Stomach smooth muscle (tissue), 2 donors: ENCODE data around the gene FRMD1.

Experiments
- H3K27ac ChIP-seq: one replicate; pipeline ENCODE4 v1.7.0; 2013; ENCODE audit warnings: mild to moderate bottlenecking, low read length, inconsistent platforms
- H3K27me3 ChIP-seq, 2 donors: one replicate each; pipeline ENCODE4 v1.7.0; 2013; ENCODE audit warnings: low read length in 2 of 2; ENCODE audit not compliant: insufficient read depth in 2 of 2, control insufficient read depth in 1 of 2
- H3K36me3 ChIP-seq, 2 donors: one replicate each; pipeline ENCODE4 v1.7.0; 2013; ENCODE audit warnings: low read length in 2 of 2; ENCODE audit not compliant: control insufficient read depth in 2 of 2, insufficient read depth in 2 of 2
- H3K4me1 ChIP-seq: one replicate; pipeline ENCODE4 v1.7.0; 2013; ENCODE audit warnings: low read length; ENCODE audit not compliant: control insufficient read depth, insufficient read depth
- H3K4me3 ChIP-seq, 2 donors: one replicate each; pipeline ENCODE4 v1.7.0; 2013; ENCODE audit warnings: low read length in 2 of 2
- H3K9ac ChIP-seq, 2 donors: one replicate each; pipeline ENCODE4 v1.7.0; 2013; ENCODE audit warnings: low read length in 2 of 2, mild to moderate bottlenecking in 1 of 2
- H3K9me3 ChIP-seq, 2 donors: one replicate each; pipeline ENCODE4 v1.7.0; 2013; ENCODE audit warnings: low read length in 2 of 2; ENCODE audit not compliant: control insufficient read depth in 2 of 2
- donor health status: healthy.
- donor health status: Pancreatic carcinoma.

FRMD1 gene

DNA sequence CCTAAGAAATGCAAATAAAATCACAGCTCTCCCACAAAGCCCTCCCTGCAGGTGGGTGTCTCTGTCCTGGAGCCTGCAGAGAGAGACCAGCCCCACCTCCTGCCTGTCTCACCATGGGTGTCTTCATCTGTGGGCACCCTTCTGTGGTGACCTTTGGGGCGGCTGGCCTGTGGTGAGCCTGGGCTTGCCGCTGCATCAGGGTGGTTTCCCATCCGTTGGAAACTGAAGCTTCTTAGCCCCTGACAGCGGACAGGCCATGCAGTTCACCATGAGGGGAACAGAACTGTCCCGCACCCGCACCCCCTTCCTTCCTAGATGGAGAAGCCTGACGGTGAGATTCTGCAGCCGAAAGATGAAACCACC is 42.3 kb upstream of the FRMD1 start:
- Histone ChIP-seq H3K36me3 (no peaks in the 10 kb centered on the region), H3K27ac (no peak overlapping the region), H3K4me1 (no peaks in the 10 kb centered on the region), H3K9me3 (no peaks in the 10 kb centered on the region), H3K4me3 (no peak overlapping the region), H3K9ac (no peak overlapping the region), H3K27me3 (peaks cover 0 to 3% of the 10 kb centered on the region in 2 donors)

- H3K9ac ChIP-seq, result no peak overlapping the region
- no peaks in the 10 kb centered on the region for H3K4me1 ChIP-seq
- no peak overlapping the region for H3K27ac ChIP-seq
- no peaks in the 10 kb centered on the region for H3K9me3 ChIP-seq
- H3K27me3 ChIP-seq, result peaks cover 0 to 2% of the 10 kb centered on the region in 2 donors
- H3K4me3 ChIP-seq, result no peak overlapping the region
- H3K36me3 ChIP-seq, result no peaks in the 10 kb centered on the region
These were observed 41.6 kb upstream of the FRMD1 start for GRCh38 chr6:168120390-168121302.

DNA sequence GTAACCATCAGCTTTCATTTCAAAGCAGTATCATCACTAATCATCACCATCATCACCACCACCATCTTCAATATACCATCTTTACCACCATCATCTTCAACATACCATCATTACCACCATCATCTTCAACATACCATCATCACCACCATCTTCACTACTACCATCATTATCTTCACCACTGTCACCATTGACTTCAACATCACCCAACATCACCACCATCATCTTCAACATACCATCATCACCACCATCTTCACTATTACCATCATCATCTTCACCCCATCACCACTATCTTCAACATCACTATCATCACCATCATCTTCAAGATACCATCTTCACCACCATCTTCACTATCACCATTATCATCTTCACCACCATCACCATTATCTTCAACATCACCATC is 40.5 kb upstream of the FRMD1 start:
- no peaks in the 10 kb centered on the region for H3K9me3 ChIP-seq
- H3K27me3 ChIP-seq, result peaks cover 0 to 2% of the 10 kb centered on the region in 2 donors

DNA sequence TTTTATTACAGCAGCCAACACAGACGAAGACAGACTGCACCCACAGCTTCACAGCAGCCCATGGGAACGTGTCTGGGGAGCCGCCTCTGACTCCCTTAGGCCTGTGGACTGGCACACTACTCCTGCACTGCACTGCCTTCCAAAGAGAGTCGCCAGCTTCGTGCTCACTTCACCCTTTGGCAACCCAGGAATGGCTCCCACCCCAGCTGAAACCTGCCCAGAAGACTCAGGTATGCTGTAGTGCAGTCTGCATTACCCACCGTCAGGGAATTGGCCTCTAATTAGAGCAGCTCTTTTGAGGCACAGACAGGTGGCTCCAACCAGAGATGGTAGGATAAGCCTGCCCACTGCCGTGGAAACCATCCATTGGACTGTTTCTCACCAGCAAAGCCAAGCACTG is 39.9 kb upstream of the FRMD1 start:
- Histone ChIP-seq H3K27me3 (peaks cover 0 to 2% of the 10 kb centered on the region in 2 donors), H3K4me3 (no peak overlapping the region), H3K4me1 (no peaks in the 10 kb centered on the region), H3K27ac (no peak overlapping the region), H3K36me3 (no peaks in the 10 kb centered on the region), H3K9me3 (no peaks in the 10 kb centered on the region), H3K9ac (no peak overlapping the region)

More for the DNA sequence above, 40.5 kb upstream of the FRMD1 start:
- Histone ChIP-seq H3K9ac (no peak overlapping the region), H3K4me3 (no peak overlapping the region), H3K4me1 (no peaks in the 10 kb centered on the region), H3K27ac (no peak overlapping the region), H3K36me3 (no peaks in the 10 kb centered on the region)

GRCh38 chr6:168117942-168118341 is 38.9 kb upstream of the FRMD1 start:
- Histone ChIP-seq H3K4me3 (no peak overlapping the region), H3K9me3 (no peaks in the 10 kb centered on the region), H3K9ac (no peak overlapping the region), H3K36me3 (no peaks in the 10 kb centered on the region), H3K27me3 (peaks cover 0 to 2% of the 10 kb centered on the region in 2 donors), H3K27ac (no peak overlapping the region), H3K4me1 (no peaks in the 10 kb centered on the region)

DNA sequence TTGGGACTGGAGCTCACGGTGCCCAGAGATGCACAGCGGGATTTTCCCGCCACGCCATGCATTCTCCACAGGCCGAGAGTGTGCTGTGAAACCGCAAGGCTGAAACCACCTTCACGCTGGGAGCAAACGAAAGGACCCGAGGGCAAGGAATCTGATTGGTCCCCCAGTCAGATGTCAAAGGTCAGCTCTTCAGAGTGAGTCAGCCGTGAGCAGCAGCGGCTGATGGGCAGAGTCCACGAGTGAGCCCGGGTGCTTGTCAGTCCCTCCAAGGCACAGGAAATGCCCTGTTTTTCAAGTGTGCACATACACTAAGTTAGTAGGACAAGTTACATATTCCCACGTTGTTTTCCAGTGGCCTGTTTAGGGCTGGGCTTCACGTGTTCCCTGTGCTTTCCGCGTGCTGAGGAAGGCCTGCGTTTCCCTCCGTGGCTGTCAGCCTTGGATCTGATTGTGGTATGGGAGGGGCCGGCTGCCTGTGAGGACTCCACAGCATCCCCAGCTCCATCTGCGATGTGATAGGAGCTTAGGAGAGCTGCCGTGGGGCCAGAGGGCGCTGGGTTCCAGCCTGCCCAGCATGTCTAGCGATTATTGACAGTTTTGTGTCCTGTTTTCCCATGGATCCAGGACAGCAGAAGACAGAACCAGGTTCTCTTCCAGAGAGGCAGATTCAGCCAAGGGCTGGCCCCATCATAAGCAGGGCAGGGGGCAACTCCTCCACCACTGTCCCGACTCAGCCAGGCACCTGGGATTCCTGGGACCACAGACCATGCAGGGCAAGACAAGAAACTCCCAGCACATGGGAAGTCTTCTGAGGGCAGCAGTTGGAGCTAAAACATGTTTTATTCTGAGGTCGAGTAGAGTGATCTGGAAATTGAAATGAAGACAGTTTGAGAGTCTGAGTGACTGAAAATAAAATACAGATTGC is 38.2 kb upstream of the FRMD1 start:
- Histone ChIP-seq H3K27ac (no peak overlapping the region), H3K4me1 (no peaks in the 10 kb centered on the region), H3K4me3 (no peak overlapping the region), H3K36me3 (no peaks in the 10 kb centered on the region), H3K27me3 (peaks cover 0 to 2% of the 10 kb centered on the region in 2 donors), H3K9me3 (no peaks in the 10 kb centered on the region), H3K9ac (no peak overlapping the region)

DNA sequence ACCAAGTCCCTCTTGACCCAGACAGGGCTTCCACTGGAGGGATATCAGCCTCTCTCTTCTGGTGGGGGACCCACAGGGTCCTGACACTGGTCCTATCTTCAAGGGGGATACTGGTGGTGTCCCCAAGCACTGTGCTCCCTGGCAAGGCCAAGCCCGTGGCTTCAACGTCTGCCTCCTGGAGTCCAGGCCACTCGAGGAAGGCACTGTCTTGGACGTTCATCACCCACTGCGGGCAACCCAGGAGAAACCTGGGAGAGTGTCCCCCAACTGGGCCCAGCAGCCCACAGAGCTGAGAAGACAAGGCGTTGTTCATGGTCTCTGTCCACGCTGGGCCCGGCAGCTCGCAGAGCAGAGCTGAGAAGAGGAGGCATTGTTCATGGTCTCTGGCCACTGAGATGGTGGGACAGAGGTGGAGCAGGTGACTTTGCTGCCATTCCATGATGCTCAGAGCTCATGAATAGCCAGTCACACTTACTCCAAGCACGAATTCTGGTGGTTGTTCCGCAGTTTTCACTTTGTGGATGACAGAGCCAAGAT is 37.5 kb upstream of the FRMD1 start:
- no peak overlapping the region for H3K9ac ChIP-seq
- no peak overlapping the region for H3K27ac ChIP-seq
- peaks cover 0 to 2% of the 10 kb centered on the region in 2 donors for H3K27me3 ChIP-seq
- no peaks in the 10 kb centered on the region for H3K9me3 ChIP-seq
- no peaks in the 10 kb centered on the region for H3K36me3 ChIP-seq
- no peak overlapping the region for H3K4me3 ChIP-seq
- H3K4me1 ChIP-seq, result no peaks in the 10 kb centered on the region

DNA sequence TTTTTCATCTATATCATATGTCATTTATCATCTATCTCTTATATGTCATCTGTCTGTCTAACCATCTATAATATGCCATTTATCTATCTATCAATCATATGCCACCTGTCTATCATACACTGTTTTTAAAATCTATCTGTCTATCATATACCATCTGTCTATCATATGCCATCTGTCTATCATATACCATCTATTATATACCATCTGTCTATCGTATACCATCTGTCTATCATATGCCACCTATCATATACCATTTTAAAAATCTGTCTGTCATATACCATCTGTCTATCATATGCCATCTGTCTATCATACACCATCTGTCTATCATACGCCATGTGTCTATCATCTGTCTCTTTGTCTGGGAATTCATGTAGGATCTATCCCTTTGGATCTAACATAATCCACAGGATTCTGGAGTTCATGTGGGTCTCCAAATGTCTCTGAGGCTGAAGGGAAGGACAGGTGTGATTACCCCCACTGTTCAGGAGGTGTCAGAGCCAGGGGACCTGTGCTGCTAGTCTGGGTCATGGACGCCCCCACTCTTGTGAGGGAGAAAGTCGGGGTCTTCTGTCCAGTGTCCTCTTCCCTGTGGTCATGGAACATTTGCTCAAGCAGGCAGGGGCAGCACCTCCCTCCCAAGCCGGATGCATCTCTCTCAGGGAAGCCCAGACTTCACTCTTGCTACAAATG is 36.9 kb upstream of the FRMD1 start:
- H3K27me3 ChIP-seq, result no peaks in the 10 kb centered on the region
- no peak overlapping the region for H3K27ac ChIP-seq
- H3K36me3 ChIP-seq, result no peaks in the 10 kb centered on the region
- H3K9me3 ChIP-seq, result no peaks in the 10 kb centered on the region
- H3K4me3 ChIP-seq, result no peak overlapping the region
- no peaks in the 10 kb centered on the region for H3K4me1 ChIP-seq
- H3K9ac ChIP-seq, result no peak overlapping the region

DNA sequence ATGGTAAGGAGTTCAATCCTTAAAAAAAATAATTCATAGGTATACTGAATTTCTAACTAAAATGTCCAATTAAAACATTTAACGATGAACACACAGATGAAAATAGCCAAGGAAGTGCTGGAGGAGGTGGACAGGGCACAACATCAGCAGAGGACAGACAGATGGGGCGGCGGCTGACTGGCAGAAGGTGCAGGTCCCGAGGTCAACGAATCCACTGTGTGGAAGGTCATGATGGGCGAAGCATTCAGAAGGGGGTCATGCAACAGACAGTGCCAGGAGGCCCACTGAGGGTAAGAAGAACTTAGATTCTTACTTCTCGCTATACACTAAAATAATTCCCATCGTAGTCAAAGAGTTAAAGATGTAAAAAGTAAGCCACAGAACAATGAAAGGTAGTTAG is 34.2 kb upstream of the FRMD1 start:
- Histone ChIP-seq H3K9ac (no peak overlapping the region), H3K27me3 (no peaks in the 10 kb centered on the region), H3K4me3 (no peak overlapping the region), H3K9me3 (no peaks in the 10 kb centered on the region), H3K4me1 (no peaks in the 10 kb centered on the region), H3K36me3 (no peaks in the 10 kb centered on the region), H3K27ac (no peak overlapping the region)

- H3K27me3 ChIP-seq, result no peaks in the 10 kb centered on the region
- H3K4me1 ChIP-seq, result no peaks in the 10 kb centered on the region
- H3K4me3 ChIP-seq, result no peak overlapping the region
- H3K36me3 ChIP-seq, result no peaks in the 10 kb centered on the region
- no peaks in the 10 kb centered on the region for H3K9me3 ChIP-seq
- no peak overlapping the region for H3K27ac ChIP-seq
- no peak overlapping the region for H3K9ac ChIP-seq
These were observed 32.9 kb upstream of the FRMD1 start for GRCh38 chr6:168111911-168112310.
